IPS DF 4.7 (cell line): ENCODE measurements around the gene FAM76A.

ENCODE experiments used
- DNase-seq: peaks from one replicate; pipeline ENCODE4 v3.0.0-alpha.2; 2013; ENCODE audit warnings: low spot score; ENCODE audit errors: extremely low read depth

FAM76A gene

DNA sequence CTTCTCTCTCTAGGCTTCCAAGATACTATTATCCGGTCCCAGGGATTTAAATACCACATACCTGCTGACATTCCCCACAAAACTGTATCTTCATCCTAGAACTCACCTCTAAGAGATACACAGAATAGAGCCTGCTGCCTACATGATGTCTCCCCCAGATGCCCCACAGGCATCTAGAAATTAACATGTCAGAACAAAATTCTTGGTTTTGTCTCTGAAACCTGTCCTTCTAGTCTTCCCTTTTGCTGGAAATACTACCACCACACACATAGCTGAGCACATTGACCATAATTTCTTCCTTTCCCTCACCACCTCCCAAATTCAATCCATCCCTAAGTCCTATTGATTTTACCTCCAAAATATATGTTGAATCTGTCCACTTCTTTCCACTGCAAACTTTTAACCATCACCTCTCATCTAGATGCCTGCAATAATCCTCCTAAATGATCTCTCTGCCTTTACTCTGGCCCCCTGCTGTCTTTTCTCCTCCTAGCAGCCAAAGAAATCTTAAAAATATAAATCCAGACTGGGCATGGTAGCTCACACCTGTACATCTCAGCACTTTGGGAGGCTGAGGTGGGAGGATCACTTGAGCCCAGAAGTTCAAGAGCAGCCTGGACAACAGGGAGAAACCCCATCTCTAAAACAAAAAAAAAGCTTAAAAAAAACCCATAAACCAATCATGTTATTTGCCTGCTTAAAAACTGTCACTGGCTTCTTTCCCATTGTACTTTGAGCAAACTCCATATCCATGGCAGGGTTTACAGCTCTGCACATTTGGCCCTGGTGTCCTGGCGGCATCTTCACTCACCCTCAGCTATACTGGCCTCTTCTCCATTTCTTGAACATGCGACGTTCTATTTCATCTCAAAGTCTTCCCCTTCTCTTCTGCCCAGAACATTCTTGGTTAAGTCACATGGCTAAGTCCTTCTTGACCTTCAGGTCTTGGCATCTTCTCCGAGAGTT is 6.2 kb upstream of the FAM76A start:
- DNase-seq = no peak

- DNase-seq = no peak
Measured at GRCh38 chr1:27724961-27725373, 794 bp upstream of the FAM76A start.

DNA sequence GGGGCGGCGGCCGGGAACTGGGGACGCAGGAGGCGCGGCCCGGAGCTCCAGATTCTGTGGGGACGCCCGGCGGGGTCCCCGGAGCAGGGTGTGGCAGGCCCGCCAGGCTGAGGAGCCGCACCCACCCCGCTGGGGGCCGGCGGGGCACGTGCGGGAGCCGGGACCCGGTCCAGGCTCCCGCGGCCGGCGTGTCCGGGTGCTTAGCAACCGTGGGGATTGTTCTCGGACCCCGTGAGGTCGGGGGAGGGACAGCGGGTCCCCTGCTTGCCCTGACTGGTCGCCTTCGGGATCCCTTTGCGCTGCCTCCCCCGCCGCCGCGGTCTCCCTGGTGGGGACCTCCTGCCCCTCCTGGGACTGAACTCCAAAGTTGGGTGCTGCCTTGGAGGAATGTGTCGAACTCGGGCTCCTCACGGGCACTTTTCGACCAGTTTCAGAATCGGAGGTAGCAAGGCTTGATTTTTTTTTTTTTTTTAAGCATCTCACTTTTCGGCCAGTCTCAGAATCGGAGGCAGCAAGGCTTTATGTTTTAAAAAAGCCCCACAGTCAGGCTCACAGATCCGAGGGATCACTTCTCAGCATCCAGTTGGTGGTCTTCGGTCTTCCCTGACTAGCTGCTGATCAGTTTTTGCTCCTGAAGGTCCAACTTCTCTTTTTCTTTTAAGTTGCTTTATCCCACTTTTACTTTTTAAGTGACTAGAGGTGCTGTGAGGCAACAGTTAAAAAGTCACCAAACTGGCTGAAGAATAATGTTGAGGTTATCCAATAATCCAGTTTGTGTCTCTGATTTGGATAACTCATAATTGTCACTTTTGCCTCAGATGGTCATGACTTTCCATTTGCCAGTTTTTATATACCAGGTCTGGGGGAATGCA is 648 bp downstream of the FAM76A start:
- no peak for DNase-seq

- DNase-seq = no peak
Measured at GRCh38 chr1:27727126-27727525, 1.4 kb downstream of the FAM76A start.

DNA sequence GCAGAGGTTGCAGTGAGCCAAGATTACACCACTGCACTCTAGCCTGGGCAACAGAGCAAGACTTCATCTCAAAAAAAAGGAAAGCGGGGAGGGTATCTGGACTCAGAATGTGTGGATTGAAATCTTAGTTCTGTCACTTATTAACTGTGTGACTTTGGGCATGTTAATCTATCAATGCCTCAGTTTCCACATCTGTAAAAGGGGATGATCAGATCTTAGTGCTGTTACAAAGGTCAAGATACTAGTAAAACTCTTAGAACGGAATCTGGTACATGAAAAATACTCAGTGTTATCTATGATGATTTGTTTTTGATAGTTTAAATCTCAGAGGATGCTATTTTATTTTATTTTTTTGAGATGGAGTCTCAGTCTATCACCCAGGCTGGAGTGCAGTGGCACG is 10.5 kb downstream of the FAM76A start:
- no peak for DNase-seq

DNA sequence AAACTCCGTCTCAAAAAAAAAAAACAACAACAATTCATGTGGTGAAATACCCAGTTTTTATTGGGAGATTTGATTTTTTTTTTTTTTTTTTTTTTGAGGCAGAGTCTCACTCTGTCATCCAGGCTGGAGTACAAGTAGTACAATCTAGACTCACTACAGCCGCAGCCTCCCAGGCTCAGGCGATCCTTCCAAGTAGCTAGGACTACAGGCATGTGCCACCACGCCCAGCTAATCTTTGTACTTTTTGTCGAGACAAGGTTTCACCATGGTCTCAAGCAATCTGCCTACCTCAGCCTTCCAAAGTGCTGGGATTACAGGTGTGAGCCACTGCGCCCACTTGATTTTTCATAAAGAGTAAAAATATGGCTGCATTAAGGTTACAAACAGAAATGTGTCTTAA is 15.4 kb downstream of the FAM76A start:
- no peak for DNase-seq

DNA sequence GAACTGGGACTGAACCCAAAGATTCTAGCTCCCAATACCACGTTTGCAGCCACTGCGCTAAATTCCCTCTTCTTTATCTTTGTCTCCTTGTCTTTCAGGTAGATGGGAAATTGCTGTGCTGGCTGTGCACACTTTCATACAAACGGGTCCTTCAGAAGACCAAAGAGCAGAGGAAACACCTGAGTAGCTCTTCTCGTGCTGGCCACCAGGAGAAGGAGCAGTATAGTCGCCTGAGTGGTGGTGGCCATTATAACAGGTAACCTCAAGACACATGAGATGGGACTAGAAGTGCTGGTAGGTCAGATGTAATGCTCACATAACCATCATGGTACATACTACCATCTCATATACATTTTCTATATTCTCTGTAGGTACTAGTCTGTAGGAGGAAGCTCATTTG is 18.8 kb downstream of the FAM76A start:
- DNase-seq = no peak

DNA sequence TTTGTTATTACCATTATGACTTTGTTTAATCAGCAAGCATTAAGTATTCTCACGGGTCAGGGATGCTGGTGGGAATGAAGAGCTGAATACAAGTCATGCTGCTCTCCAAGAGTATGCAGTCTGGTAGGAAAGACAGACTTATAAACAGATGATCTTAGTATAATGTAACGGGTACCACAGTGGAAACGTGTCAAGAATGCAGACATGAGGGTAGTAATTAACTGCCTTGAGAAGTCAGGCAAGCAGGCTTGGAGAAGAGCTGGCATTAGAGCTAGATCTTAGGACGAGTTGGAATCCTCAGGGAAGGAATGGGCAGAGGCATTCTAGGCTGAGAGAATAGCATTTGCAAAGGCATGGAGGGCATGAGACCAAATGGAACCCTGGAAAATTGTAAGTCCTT is 19.7 kb downstream of the FAM76A start:
- DNase-seq = no peak

- no peak for DNase-seq
Measured at GRCh38 chr1:27752360-27752759, 26.6 kb downstream of the FAM76A start.

DNA sequence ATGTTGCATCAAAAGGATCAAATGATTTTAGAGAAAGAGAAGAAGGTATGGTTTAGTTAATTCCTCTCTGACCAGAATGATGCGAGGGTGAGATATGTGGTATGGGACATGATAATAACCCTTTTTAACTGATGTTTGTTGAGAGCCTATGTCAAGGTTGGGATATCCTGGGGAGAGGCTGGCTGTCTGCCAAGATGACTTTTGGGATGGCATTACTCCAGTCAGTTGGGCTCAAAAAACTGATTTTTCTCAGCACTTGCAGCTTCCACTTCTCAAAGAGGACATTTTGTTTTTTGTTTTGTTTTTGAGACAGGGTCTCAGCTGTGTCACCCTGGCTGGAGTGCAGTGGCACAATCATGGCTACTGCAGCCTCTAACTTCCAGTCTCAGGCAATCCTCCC is 29.5 kb downstream of the FAM76A start:
- DNase-seq = no peak

DNA sequence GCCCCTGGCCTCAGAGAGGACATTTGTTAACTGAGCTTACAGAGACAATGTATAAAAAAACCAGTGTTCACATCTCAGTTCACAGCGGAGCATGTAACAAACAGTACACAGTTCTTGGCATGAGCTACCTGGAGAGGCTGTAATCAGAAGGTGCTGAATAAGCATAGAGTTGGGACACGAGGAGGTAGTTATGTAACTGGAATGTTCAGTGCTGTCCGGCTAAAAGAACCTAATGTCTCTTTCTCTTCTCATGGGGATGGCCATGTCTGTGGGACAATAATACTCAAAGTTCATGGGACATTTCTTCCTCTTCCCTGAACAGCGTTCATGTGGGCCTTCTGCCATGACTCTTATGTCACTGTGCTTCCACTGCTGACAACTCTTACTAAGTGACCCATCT is 30.1 kb downstream of the FAM76A start:
- no peak for DNase-seq

GRCh38 chr1:27759236-27759635 is 33.5 kb downstream of the FAM76A start:
- DNase-seq = no peak

GRCh38 chr1:27760426-27760825 is 34.7 kb downstream of the FAM76A start:
- no peak for DNase-seq

DNA sequence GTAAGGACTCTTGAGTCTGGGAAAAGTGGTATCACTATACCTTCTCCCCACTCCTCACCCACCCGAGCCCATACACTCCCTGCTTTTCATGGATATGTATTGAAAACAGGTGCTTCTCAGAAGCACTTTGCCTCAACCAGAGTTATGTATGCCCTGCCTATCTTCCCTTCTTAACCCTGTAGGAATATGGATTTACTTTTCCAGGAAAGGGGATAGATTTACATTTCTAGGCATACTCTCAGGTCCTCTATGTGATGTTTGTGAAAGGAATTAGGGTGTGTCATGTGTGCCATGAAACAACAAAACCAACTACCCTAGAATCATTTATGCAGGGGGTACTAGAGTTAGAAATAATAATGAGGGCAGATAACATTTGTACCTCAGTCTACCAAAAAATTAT is 36.3 kb downstream of the FAM76A start:
- DNase-seq = no peak

DNA sequence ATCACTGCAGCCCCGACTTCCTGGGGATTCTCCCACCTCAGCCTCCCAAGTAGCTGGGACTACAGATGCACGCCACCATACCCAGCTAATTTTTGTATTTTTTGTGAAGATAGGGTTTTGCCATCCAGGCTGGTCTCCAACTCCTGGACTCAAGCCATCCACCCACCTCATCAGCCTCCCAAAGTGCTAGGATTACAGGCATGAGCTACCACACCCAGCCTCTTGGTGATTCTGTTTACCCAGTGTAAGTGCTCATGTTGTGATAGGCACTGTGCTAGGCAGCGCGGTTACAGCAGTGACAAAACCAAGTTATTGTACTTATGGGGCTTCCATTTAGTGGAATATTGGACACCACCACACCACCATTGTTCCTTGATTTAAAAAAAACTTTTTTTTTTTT is 37.6 kb downstream of the FAM76A start:
- no peak for DNase-seq

GRCh38 chr1:27770293-27770830 is 44.6 kb downstream of the FAM76A start:
- no peak for DNase-seq

DNA sequence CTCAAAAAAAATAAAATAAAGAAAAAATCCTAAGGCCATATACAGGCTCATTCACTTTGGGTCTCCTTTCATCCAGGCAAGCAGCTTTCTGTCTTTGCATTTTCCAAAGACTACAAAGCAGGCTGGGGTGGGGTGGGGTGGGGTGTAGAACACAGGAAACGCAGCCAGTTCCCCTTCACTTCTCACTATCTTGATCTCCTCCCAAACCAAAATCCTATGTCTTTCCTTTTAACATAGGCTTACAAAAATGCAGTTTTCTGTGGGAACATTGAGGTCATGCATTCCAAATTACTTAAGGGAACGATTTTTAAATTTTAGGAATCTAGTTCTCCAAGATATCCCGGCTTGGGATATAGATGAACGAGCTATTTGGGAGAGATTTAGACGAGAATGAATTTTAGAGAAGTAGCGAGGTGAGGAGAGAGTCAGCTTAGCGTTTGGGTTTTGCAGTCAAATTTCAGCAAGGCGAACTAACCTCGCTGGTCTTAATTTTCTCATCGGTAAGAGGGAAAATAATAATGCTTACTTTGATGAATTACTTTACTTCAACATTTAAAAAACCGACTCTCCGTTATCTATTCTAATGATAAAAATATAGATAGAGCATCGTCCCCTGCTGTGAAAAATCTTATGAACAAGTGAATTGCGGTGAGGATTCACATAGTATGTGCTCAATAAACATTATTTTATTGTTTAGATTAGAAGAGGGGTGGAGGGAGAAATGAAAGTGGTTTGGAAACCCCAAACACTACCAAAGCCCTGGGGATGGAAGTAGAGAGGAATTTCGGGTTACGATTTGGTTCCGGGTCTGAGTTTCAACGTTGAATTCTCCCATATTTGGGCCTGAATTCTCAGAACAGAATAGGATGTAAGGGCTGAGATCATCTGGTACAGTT is 46.5 kb downstream of the FAM76A start:
- DNase-seq = no peak

DNA sequence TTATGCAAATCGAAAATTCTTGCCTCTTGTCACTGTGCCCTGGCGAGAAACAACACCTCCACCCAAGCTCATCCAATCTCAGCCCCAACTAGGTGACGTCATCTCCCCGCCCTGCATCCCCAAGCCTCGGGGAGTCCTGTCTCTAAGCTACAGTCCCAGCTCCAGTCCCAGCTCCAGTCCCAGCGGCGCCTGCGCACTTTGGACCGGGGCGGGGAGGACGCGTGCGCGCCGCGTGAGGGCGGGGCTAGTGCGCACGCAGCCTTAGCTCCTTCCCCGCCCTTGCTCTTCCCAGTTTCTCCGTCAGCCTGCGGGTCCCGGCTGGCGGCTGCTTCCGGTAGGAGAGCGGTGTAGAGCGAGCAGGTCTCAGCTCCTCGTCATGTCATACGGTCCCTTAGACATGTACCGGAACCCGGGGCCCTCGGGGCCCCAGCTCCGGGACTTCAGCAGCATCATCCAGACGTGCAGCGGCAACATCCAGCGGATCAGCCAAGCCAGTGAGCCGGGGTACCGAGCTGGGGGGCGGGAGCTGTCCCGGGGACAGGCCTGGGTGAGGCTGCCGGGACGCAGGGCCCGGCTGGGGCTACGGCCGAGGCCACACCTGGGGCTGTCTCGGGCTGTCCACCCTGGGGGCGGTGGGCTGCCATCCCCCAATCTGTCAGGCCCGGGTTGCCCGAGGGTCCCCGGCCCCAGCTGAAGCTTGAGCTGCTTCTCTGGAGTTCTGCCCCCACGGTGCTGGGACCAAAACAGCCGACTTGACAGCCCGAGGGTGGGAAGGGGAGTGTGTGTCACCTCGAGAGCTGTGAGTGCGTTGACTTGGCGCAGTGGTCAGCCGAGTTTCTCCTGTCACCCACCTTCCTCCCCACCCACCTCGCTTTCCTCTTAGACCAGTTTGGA is 47.4 kb downstream of the FAM76A start, which contains the start of gene STX12:
STX12 (plus strand) TSS at position 288 of the 894 bp plus-strand sequence; CDS start at position 377, 89 bp downstream.
- DNase-seq = peak; percentile 93

DNA sequence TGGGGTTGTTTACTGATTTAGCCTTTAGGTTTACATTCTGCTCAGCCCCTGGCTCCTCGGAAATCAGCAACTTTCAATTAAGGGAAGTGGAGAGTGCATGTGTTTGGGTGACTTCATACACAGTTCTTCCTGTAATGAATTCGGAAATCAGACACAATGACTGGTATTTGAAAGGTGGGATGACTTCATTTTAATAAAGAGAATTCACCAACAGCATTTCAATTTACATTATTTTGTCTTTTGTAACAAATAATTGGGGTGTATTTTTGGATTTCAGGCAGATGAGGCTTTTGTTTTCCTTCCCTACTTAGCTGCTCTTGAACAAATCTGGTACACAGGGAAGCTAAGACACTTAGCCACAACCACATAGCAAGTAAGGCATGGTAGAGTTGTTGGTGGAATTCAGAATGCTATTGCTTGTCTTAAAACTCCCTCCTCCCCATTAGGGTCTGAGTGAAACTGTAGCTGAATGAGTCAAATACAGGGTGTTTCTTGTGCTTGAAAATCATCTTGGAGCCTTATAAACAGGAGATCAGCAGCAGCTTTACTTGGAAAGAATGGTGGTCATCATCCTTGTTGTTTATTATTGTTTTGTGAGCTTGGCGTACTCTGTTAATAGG is 48.2 kb downstream of the FAM76A start:
- no peak for DNase-seq
